HepG2 (cell line): ENCODE measurements around the gene CABLES2. TPM values are rescaled to one million over a fixed set of nuclear protein-coding genes. Genes with fewer than 3 reads are reported as not detected.

Source experiments
- ATAC-seq: fragments of 200-7000 bp; cut with Tn5 transposase; 3 replicates; pipeline ENCODE4 v1.9.1; 2020; ENCODE audit warnings: mild to moderate bottlenecking, moderate library complexity
- BruUV-seq: library from RNA; stranded (reverse); fragments of 400-500 nt; replicated peaks from 2 replicates; lab custom pipeline; 2021; lab: Mats Ljungman, UMichigan
- CTCF ChIA-PET: fragments of 300-600 bp; formaldehyde crosslinking; extraction: SDS; loops from one replicate; lab custom pipeline; 2021; ENCODE audit warnings: low total read pairs, inconsistent platforms, low intra/inter-chr PET ratio; lab: Yijun Ruan, JAX
- POLR2A ChIA-PET: fragments of 350-600 bp; sonication (Branson Sonifier 250); formaldehyde crosslinking; loops from one replicate; lab custom pipeline; 2020; ENCODE audit warnings: antibody characterized with exemption, inconsistent platforms; lab: Yijun Ruan, JAX
- DNase-seq: peaks from one replicate; pipeline ENCODE4 v3.0.0-alpha.2; 2015; ENCODE audit warnings: low spot score
- FAIRE-seq: peaks from 3 replicates; lab custom pipeline; 2011; peaks lifted over from hg19 to GRCh38; lab: Jason Lieb, UNC
- H2AFZ ChIP-seq: one replicate; pipeline ENCODE4 v1.6.1; 2011; ENCODE audit warnings: low read length, inconsistent platforms
- H3K27ac ChIP-seq: fragments of 300-600 bp; 3 replicates; pipeline ENCODE4 v1.8.0; 2011; ENCODE audit warnings: mixed run types, mild to moderate bottlenecking, mixed read lengths, low read length, inconsistent platforms; ENCODE audit not compliant: insufficient read depth; ENCODE audit errors: extremely low read length
- H3K27me3 ChIP-seq, 2 experiments: fragments of 200-600 bp in 1 of 2; 2 replicates in 1 of 2; 3 replicates in 1 of 2; pipeline versions ENCODE4 v1.6.0 to v1.8.0; 2011; ENCODE audit warnings: low read length in 2 of 2, mild to moderate bottlenecking in 2 of 2, moderate library complexity in 2 of 2, inconsistent platforms in 1 of 2; ENCODE audit not compliant: insufficient read depth in 2 of 2, control insufficient read depth in 1 of 2
- H3K36me3 ChIP-seq, 2 experiments: fragments of 200-600 bp in 1 of 2; replicated peaks in 1 of 2; 2 replicates in 1 of 2; 3 replicates in 1 of 2; pipeline versions ENCODE4 v1.5.1 to v1.8.0; 2011; ENCODE audit warnings: low read length in 2 of 2, inconsistent platforms in 1 of 2; ENCODE audit not compliant: insufficient read depth in 2 of 2, control insufficient read depth in 1 of 2
- H3K4me1 ChIP-seq: 2 replicates; pipeline ENCODE4 v1.5.1; 2012; ENCODE audit warnings: low read length, inconsistent platforms; ENCODE audit not compliant: insufficient read depth
- H3K4me2 ChIP-seq: 2 replicates; pipeline ENCODE4 v1.6.0; 2011; ENCODE audit warnings: low read depth, low read length, inconsistent platforms
- H3K4me3 ChIP-seq, 3 experiments: fragments of 200-600 bp in 1 of 3; sonication (generic), shearing (Covaris generic) in 1 of 3; replicated peaks in 1 of 3; 2 replicates each; pipeline ENCODE4 v1.5.1; 2011 to 2016; ENCODE audit warnings: low read length in 3 of 3, inconsistent platforms in 2 of 3, low read depth in 2 of 3, mild to moderate bottlenecking in 2 of 3, control low read depth in 1 of 3, mixed read lengths in 1 of 3; ENCODE audit not compliant: insufficient read depth in 1 of 3
- H3K79me2 ChIP-seq: one replicate; pipeline ENCODE4 v1.6.1; 2011; ENCODE audit warnings: low read length, inconsistent platforms; ENCODE audit not compliant: insufficient read depth
- H3K9ac ChIP-seq: 2 replicates; pipeline ENCODE4 v1.6.0; 2011; ENCODE audit warnings: mild to moderate bottlenecking, low read depth, low read length, inconsistent platforms; ENCODE audit not compliant: insufficient read depth
- H3K9me3 ChIP-seq: 2 replicates; pipeline ENCODE4 v1.5.1; 2012; ENCODE audit warnings: mild to moderate bottlenecking, low read length
- H4K20me1 ChIP-seq: 2 replicates; pipeline ENCODE4 v1.6.0; 2011; ENCODE audit warnings: inconsistent platforms, mild to moderate bottlenecking, low read length, moderate library complexity; ENCODE audit not compliant: insufficient read depth
- BRD4 ChIP-seq: sonication (generic); formaldehyde crosslinking; IDR thresholded peaks from 2 replicates; pipeline ENCODE4 v1.4.0; 2020; ENCODE audit warnings: missing genetic modification reagents
- HOXD1 ChIP-seq: sonication (generic); formaldehyde crosslinking; IDR thresholded peaks from 2 replicates; pipeline ENCODE4 v1.5.0; 2020; ENCODE audit warnings: missing genetic modification reagents
- PATZ1 ChIP-seq: sonication (generic); formaldehyde crosslinking; IDR thresholded peaks from 2 replicates; pipeline ENCODE4 v1.4.0; 2020; ENCODE audit warnings: missing genetic modification reagents
- PAWR ChIP-seq: sonication (generic); formaldehyde crosslinking; IDR thresholded peaks from 2 replicates; pipeline ENCODE4 v1.4.0; 2020; ENCODE audit warnings: missing genetic modification reagents, mild to moderate bottlenecking, borderline replicate concordance
- PREB ChIP-seq: sonication (generic); formaldehyde crosslinking; IDR thresholded peaks from 2 replicates; pipeline ENCODE4 v1.4.0; 2020; ENCODE audit warnings: missing genetic modification reagents
- TEAD2 ChIP-seq: sonication (generic); formaldehyde crosslinking; IDR thresholded peaks from 2 replicates; pipeline ENCODE4 v1.9.0; 2021; ENCODE audit warnings: missing genetic modification reagents
- THAP7 ChIP-seq: sonication (generic); formaldehyde crosslinking; IDR thresholded peaks from 2 replicates; pipeline ENCODE4 v1.8.1; 2023; ENCODE audit warnings: mild to moderate bottlenecking, missing genetic modification reagents
- ZFP37 ChIP-seq: sonication (generic); formaldehyde crosslinking; IDR thresholded peaks from 2 replicates; pipeline ENCODE4 v1.4.0; 2020; ENCODE audit warnings: missing genetic modification reagents, borderline replicate concordance
- ZNF775 ChIP-seq: sonication (generic); formaldehyde crosslinking; IDR thresholded peaks from 2 replicates; pipeline ENCODE4 v1.4.0; 2020; ENCODE audit warnings: missing genetic modification reagents, mild to moderate bottlenecking, moderate library complexity, borderline replicate concordance
- ZNF839 ChIP-seq: sonication (generic); formaldehyde crosslinking; IDR thresholded peaks from 2 replicates; pipeline ENCODE4 v1.4.0; 2020; ENCODE audit warnings: missing genetic modification reagents, mild to moderate bottlenecking, borderline replicate concordance
- WGBS: methylation state at CpG from one replicate; pipeline ENCODE4 v1.1.6; 2017; ENCODE audit warnings: low lambda C conversion rate; 5-methylcytosine and 5-hydroxymethylcytosine counted together
- in situ Hi-C: cut with HindIII; loops from 2 replicates; pipeline ENCODE4 v1.10.0; 2017; ENCODE audit warnings: low pct_unique_long_range_greater_than_20kb; ENCODE audit not compliant: extremely low pct_ligation_motif_present
- intact Hi-C: fragments of 100-400 bp; cut with micrococcal nuclease; formaldehyde crosslinking; loops from one replicate; pipeline ENCODE4 v1.10.0; 2022; ENCODE audit not compliant: unreplicated experiment
- polyA plus RNA-seq, 8 experiments: library from polyadenylated mRNA; depleted of rRNA in 3 of 8; stranded (reverse) in 7 of 8; unstranded in 1 of 8; fragments of >200 nt; fragmentation: Illumina TruSeq in 4 of 8; extraction: Trizol in 4 of 8; gene quantifications; 2 replicates each; pipeline versions ENCODE4 v1.2.1 to v1.2.3, GENCODE V29; 2011 to 2016; ENCODE audit warnings: low read depth in 4 of 8, missing spikeins in 1 of 8, mixed read lengths in 1 of 8; ENCODE audit not compliant: insufficient read depth in 1 of 8
- total RNA-seq, 5 experiments: library from RNA; depleted of rRNA; stranded (reverse); fragments of >200 nt; fragmentation: Illumina TruSeq; extraction: Trizol; gene quantifications; 2 replicates each; pipeline ENCODE4 v1.2.3, GENCODE V29; 2016; ENCODE audit warnings: low read depth in 1 of 5

Gene CABLES2
- total and polyA plus RNA-seq, 2 of the 13 experiments (the other 11 are each of a cell fraction or from before 2014, with no cell fraction given): 5.2 to 9.7 TPM

- Histone ChIP-seq H3K9ac (no peak overlapping the region), H4K20me1 (no peaks in the 10 kb centered on the region), H3K4me2 (no peak overlapping the region), H3K27me3 (no peaks in the 10 kb centered on the region), H3K27ac (no peak overlapping the region), H3K79me2 (no peaks in the 10 kb centered on the region), H3K4me1 (peaks cover 28% of the 10 kb centered on the region), H3K4me3 (no peak overlapping the region), H3K36me3 (peaks cover 20 to 49% of the 10 kb centered on the region in 2 experiments), H3K9me3 (no peaks in the 10 kb centered on the region), H2AFZ (no peak overlapping the region)
- FAIRE-seq (no peak), DNase-seq (no peak), ATAC-seq (no peak)
- WGBS: 95% methylated on average over 5 of the region's 5 CpGs
- TF ChIP-seq TEAD2 (CRISPR knock-in tag) (no peak), ZNF839 (CRISPR knock-in tag) (no peak), ZFP37 (CRISPR knock-in tag) (no peak), PAWR (CRISPR knock-in tag) (no peak), ZNF775 (CRISPR knock-in tag) (no peak), PREB (CRISPR knock-in tag) (no peak), THAP7 (no peak), HOXD1 (no peak), BRD4 (no peak), PATZ1 (CRISPR knock-in tag) (no peak)
- ChIA-PET POLR2A (interaction anchor here (1.6 kb wide), 1 partner anchor 25 kb away, joined by 7 read pairs; no protein-coding TSS in a partner anchor), CTCF (no interaction called here)
- no TSS peak for BruUV-seq
- intact Hi-C loops: no loop called here
- in situ Hi-C loops: no loop called here
Observed at GRCh38 chr20:62344092-62344491, 63.0 kb downstream of the CABLES2 start.
